WTC11 (cell line): ENCODE data around the gene KRT7.

Experiments used
- CBFB ChIP-seq: sonication (generic); formaldehyde crosslinking; IDR thresholded peaks from 2 replicates; pipeline ENCODE4 v1.8.1; 2022; ENCODE audit warnings: mild to moderate bottlenecking, low read depth, missing genetic modification reagents
- CREB1 ChIP-seq: sonication (generic); formaldehyde crosslinking; IDR thresholded peaks from 2 replicates; pipeline ENCODE4 v1.8.0; 2023; ENCODE audit warnings: mild to moderate bottlenecking, missing genetic modification reagents
- CTCF ChIP-seq: fragments of 200-600 bp; IDR thresholded peaks from 2 replicates; pipeline ENCODE4 v1.8.0; 2022; ENCODE audit warnings: antibody characterized with exemption
- USF2 ChIP-seq: sonication (generic); formaldehyde crosslinking; IDR thresholded peaks from 2 replicates; pipeline ENCODE4 v1.8.1; 2023; ENCODE audit warnings: mild to moderate bottlenecking, missing genetic modification reagents, moderate library complexity
- ZSCAN18 ChIP-seq: fragments of 250-450 bp; sonication (Bioruptor Pico); IDR thresholded peaks from 2 replicates; pipeline ENCODE4 v2.1.2; 2022; ENCODE audit warnings: mild to moderate bottlenecking, moderate library complexity

GRCh38 chr12:52243259-52243855, 10.3 kb downstream of the KRT7 start:
- no peak for TF ChIP-seq CBFB (CRISPR knock-in tag)
- no peak for TF ChIP-seq USF2 (CRISPR knock-in tag)
- no peak for TF ChIP-seq CTCF
- no peak for TF ChIP-seq ZSCAN18
- no peak for TF ChIP-seq CREB1 (CRISPR knock-in tag)
